SU-DHL-6 (cell line): ENCODE data around the gene ATP13A1.
"Not testable (repeated sequence)": the region's sequence is repeated elsewhere in the genome, so short reads cannot be mapped to it uniquely, and the experiment has no call there.

Experiments used
- H2AFZ ChIP-seq: fragments of 200-600 bp; sonication (generic); 2 replicates; pipeline ENCODE4 v1.6.1; 2014; ENCODE audit warnings: low read depth, mild to moderate bottlenecking, moderate library complexity, mixed read lengths, antibody characterized with exemption, low read length; ENCODE audit not compliant: severe bottlenecking
- H3F3A ChIP-seq: fragments of 200-600 bp; shearing (Covaris generic); 2 replicates; pipeline ENCODE4 v1.6.0; 2016; ENCODE audit warnings: antibody characterized with exemption, mild to moderate bottlenecking; ENCODE audit not compliant: insufficient read depth
- H3K27ac ChIP-seq: fragments of 200-600 bp; sonication (generic); 2 replicates; pipeline ENCODE4 v1.5.1; 2016; ENCODE audit warnings: low read depth, mild to moderate bottlenecking, low read length, moderate library complexity, mixed read lengths
- H3K27me3 ChIP-seq: fragments of 200-600 bp; sonication (generic), shearing (Covaris generic); 2 replicates; pipeline ENCODE4 v1.6.0; 2014; ENCODE audit warnings: mild to moderate bottlenecking, low read length
- H3K36me3 ChIP-seq: fragments of 200-600 bp; sonication (generic); 2 replicates; pipeline ENCODE4 v1.6.1; 2014; ENCODE audit warnings: mild to moderate bottlenecking, low read length, mixed read lengths
- H3K4me2 ChIP-seq: fragments of 300-600, 200-600 bp; shearing (Covaris generic), sonication (generic); 2 replicates; pipeline ENCODE4 v1.6.0; 2014; ENCODE audit warnings: low read length, low read depth, mild to moderate bottlenecking; ENCODE audit not compliant: poor library complexity, severe bottlenecking
- H3K4me3 ChIP-seq: fragments of 200-600 bp; sonication (generic); 2 replicates; pipeline ENCODE4 v1.5.1; 2014; ENCODE audit warnings: antibody characterized with exemption, low read length, mild to moderate bottlenecking, mixed read lengths; ENCODE audit not compliant: insufficient read depth, poor library complexity, severe bottlenecking
- H3K79me2 ChIP-seq: fragments of 200-600 bp; sonication (generic); 2 replicates; pipeline ENCODE4 v1.6.1; 2014; ENCODE audit warnings: mild to moderate bottlenecking, low read length, moderate library complexity; ENCODE audit not compliant: insufficient read depth
- H3K9ac ChIP-seq: fragments of 200-600 bp; sonication (generic); 2 replicates; pipeline ENCODE4 v1.7.0; 2014; ENCODE audit warnings: mild to moderate bottlenecking, low read length
- H3K9me2 ChIP-seq: fragments of 200-600 bp; sonication (generic); replicated peaks from 2 replicates; pipeline ENCODE4 v1.6.1; 2014; ENCODE audit warnings: low read length; ENCODE audit not compliant: insufficient read depth
- H3K9me3 ChIP-seq: fragments of 200-600 bp; sonication (generic); 2 replicates; pipeline ENCODE4 v1.6.1; 2014; ENCODE audit warnings: low read length, mixed read lengths; ENCODE audit not compliant: insufficient read depth
- H4K20me1 ChIP-seq: fragments of 200-600 bp; sonication (generic); 2 replicates; pipeline ENCODE4 v1.6.1; 2014; ENCODE audit warnings: low read depth, mild to moderate bottlenecking, antibody characterized with exemption, low read length, moderate library complexity, mixed read lengths
- EZH2phosphoT487 ChIP-seq: fragments of 200-600 bp; sonication (generic), shearing (Covaris generic); conservative IDR thresholded peaks from 2 replicates; pipeline ENCODE4 v1.6.1; 2018; ENCODE audit warnings: mild to moderate bottlenecking, antibody characterized with exemption, low read length, moderate library complexity, mixed read lengths
- TF ChIP-seq, protein P1 (sequence below): fragments of 200-600 bp; sonication (generic); IDR thresholded peaks from one replicate; pipeline ENCODE4 v1.5.1; 2017; ENCODE audit warnings: antibody characterized with exemption, mild to moderate bottlenecking, low read length, moderate library complexity; ENCODE audit not compliant: insufficient read depth, poor library complexity, severe bottlenecking

The ATP13A1 gene

DNA sequence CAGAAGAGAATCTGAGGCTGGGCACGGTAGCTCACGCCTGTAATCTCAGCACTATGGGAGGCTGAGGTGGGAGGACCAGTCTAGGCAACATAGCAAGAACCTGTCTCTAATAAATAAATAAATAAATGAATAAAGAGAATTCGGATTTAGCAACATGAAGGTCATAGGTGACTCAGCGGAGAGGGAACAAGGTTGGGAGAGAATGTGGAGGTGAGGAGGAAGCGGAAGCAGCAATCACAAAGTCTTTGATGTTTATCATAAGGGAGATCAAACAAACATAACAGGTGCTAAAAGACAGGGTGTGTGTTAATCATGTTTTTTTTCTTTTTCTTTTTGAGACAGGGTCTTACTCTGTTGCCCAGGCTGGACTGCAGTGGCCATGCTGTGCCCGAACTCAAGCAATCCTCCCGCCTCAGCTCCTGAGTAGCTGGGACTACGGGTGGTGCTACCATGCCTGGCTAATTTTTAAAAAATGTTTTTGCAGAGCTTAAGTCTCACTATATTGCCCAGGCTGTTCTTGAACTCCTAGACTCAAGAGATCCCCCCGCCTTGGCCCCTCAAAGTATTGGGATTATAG is 61.3 kb downstream of the ATP13A1 start:
- Histone ChIP-seq H3K36me3 (no peaks in the 10 kb centered on the region), H3K4me3 (no peak overlapping the region), H3K27ac (no peak overlapping the region), H4K20me1 (no peaks in the 10 kb centered on the region), H3K9me2 (no peaks in the 10 kb centered on the region), H3K79me2 (no peaks in the 10 kb centered on the region), H3K4me2 (no peak overlapping the region), H2AFZ (no peak overlapping the region), H3K9ac (no peak overlapping the region), H3F3A (peaks cover 24% of the 10 kb centered on the region), H3K9me3 (no peaks in the 10 kb centered on the region), H3K27me3 (no peaks in the 10 kb centered on the region)
- TF ChIP-seq EZH2phosphoT487, result no peak

DNA sequence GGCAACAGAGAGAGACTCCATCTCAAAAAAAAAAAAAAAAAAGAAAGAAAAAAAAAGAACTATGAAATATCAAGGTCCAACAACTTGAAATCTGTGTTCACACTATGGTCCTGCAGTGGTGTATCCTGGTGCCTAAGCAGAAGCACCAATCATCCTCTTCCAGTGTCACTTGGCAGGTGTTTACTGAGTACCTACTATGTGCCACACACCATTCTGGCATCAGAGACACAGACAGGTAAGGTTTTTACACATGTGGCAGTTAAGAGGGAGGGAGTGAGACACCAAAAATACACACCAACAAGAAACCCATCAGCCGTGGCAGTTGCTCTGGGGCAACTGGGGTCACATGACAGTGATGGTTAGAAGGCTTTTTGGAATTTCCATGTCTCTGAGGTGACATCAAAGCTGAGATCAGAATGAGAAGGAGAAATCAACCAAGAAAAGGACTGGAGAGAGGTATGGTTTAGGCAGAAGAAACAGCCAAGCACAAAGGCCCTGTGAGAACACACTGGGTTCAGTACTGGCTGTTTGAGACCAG is 62.6 kb downstream of the ATP13A1 start:
- no peaks in the 10 kb centered on the region for H3K79me2 ChIP-seq
- TF ChIP-seq, protein P1, sequence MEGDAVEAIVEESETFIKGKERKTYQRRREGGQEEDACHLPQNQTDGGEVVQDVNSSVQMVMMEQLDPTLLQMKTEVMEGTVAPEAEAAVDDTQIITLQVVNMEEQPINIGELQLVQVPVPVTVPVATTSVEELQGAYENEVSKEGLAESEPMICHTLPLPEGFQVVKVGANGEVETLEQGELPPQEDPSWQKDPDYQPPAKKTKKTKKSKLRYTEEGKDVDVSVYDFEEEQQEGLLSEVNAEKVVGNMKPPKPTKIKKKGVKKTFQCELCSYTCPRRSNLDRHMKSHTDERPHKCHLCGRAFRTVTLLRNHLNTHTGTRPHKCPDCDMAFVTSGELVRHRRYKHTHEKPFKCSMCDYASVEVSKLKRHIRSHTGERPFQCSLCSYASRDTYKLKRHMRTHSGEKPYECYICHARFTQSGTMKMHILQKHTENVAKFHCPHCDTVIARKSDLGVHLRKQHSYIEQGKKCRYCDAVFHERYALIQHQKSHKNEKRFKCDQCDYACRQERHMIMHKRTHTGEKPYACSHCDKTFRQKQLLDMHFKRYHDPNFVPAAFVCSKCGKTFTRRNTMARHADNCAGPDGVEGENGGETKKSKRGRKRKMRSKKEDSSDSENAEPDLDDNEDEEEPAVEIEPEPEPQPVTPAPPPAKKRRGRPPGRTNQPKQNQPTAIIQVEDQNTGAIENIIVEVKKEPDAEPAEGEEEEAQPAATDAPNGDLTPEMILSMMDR, result no peak
- TF ChIP-seq EZH2phosphoT487, result no peak
- peaks cover 26% of the 10 kb centered on the region for H3F3A ChIP-seq
- H3K9me2 ChIP-seq, result no peaks in the 10 kb centered on the region
- no peak overlapping the region for H2AFZ ChIP-seq
- H3K9ac ChIP-seq, result no peak overlapping the region; the same call in 1 of the 2 replicates
- H3K4me2 ChIP-seq, result peak overlapping the region; percentile 11
- H3K36me3 ChIP-seq, result no peaks in the 10 kb centered on the region
- H3K4me3 ChIP-seq, result no peak overlapping the region
- no peaks in the 10 kb centered on the region for H4K20me1 ChIP-seq
- H3K27ac ChIP-seq, result peak overlapping the region; percentile 55
- no peaks in the 10 kb centered on the region for H3K27me3 ChIP-seq
- H3K9me3 ChIP-seq, result no peaks in the 10 kb centered on the region

DNA sequence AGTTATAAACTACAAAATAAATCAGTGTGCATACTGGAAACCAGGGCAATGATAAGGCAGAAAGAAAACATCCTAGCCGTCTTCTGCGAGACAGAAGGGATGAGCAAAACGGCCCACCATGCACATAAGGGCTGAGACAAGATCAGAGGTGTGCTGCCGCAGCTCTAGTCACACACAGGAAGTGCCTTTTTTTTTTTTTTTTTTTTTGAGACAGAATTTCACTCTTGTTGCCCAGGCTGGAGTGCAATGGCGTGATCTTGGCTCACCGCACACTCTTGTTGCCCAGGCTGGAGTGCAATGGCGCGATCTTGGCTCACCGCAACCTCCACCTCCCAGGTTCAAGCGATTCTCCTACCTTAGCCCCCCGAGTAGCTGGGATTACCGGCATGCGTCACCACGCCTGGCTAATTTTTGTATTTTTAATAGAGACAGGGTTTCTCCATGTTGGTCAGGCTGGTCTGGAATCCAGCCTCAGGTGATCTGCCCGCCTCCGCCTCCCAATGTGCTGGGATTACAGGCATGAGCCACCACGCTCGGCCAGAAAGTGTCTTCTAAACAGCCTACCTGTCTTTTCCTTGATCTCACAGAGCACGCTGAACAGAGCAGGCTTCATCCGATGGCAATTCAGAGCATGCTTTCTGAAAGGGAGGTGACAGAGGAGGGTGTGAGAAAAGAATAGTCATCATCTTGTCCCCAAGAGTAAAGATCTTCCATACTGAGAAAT is 64.6 kb downstream of the ATP13A1 start:
- H3F3A ChIP-seq, result peaks cover 26% of the 10 kb centered on the region
- peak overlapping the region; percentile 79 for H3K27ac ChIP-seq
- H3K9me2 ChIP-seq, H3K27me3 ChIP-seq, H3K9me3 ChIP-seq, H3K36me3 ChIP-seq, H3K4me3 ChIP-seq, H3K79me2 ChIP-seq, H4K20me1 ChIP-seq: not testable (repeated sequence)
- H3K4me2 ChIP-seq, result peak overlapping the region; percentile 42
- peak overlapping the region; percentile 34 for H3K9ac ChIP-seq
- peak overlapping the region; percentile 79 for H2AFZ ChIP-seq

DNA sequence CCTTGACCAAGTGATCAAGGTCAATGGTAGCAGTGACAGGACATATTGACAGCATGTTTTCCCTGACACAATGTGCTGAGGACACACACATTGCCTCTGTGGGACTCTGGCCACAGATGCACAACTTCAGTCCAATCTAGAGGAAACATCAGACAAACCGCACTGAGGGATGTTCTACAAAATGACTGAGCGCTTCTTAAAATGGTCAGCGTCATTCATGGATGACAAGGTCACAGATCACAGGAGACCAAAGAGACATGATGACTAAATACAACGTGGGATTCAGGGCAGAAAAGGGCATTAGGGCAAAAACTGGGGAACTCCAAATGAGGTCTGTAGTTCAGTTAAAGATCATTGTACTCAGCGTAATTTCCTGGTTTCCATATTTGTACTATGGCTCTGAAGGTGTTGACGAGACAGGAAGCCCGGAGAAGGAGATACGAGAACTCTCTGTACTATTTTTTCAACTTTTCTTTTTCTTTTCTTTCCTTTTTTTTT is 65.6 kb downstream of the ATP13A1 start:
- peak overlapping the region; percentile 34 for H3K9ac ChIP-seq
- H2AFZ ChIP-seq, result peak overlapping the region; percentile 79
- no peaks in the 10 kb centered on the region for H3K9me2 ChIP-seq
- H3K27me3 ChIP-seq, result no peaks in the 10 kb centered on the region
- H3K79me2 ChIP-seq, result no peaks in the 10 kb centered on the region
- peak overlapping the region; percentile 79 for H3K27ac ChIP-seq
- H3K4me2 ChIP-seq, result peak overlapping the region; percentile 42
- no peaks in the 10 kb centered on the region for H3K9me3 ChIP-seq
- no peak overlapping the region for H3K4me3 ChIP-seq
- H3K36me3 ChIP-seq, result no peaks in the 10 kb centered on the region
- H4K20me1 ChIP-seq, result no peaks in the 10 kb centered on the region
- H3F3A ChIP-seq, result peaks cover 26% of the 10 kb centered on the region
- TF ChIP-seq, protein P1, result no peak
- no peak for TF ChIP-seq EZH2phosphoT487
